ENCODE measurements around the gene BID.

The BID gene

DNA sequence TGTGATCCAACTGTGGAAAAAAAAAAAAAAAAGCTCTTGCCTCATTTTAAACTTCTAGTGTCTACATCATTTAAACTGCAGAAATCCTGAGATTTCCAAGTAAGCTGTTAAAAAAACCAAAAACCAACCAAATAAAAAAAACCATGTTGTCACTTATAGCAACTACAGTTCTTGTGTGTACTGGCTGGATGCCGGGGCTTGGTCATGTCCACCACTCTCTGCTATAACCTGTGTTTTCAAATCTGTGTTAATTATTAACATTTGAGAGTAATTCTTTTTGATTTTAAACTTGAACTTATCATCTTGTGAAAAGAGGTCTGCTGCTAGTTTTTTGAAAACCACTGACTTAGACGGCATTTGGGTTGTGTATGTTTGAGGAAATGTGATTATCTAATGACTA, 32.2 kb upstream of the BID start:
- H3K4me3 ChIP-seq (ENCODE audit: low read depth, low read length): no peak overlapping the region
- no peak for DNase-seq (ENCODE audit: low read depth, low spot score)
- TF ChIP-seq, protein P1, sequence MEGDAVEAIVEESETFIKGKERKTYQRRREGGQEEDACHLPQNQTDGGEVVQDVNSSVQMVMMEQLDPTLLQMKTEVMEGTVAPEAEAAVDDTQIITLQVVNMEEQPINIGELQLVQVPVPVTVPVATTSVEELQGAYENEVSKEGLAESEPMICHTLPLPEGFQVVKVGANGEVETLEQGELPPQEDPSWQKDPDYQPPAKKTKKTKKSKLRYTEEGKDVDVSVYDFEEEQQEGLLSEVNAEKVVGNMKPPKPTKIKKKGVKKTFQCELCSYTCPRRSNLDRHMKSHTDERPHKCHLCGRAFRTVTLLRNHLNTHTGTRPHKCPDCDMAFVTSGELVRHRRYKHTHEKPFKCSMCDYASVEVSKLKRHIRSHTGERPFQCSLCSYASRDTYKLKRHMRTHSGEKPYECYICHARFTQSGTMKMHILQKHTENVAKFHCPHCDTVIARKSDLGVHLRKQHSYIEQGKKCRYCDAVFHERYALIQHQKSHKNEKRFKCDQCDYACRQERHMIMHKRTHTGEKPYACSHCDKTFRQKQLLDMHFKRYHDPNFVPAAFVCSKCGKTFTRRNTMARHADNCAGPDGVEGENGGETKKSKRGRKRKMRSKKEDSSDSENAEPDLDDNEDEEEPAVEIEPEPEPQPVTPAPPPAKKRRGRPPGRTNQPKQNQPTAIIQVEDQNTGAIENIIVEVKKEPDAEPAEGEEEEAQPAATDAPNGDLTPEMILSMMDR (IDR thresholded peaks at IDR 0.05; ENCODE audit: low read depth, low read length): no peak
- in situ Hi-C loops (cut with HindIII; ENCODE audit: low sequenced_read_pairs): no loop called here

DNA sequence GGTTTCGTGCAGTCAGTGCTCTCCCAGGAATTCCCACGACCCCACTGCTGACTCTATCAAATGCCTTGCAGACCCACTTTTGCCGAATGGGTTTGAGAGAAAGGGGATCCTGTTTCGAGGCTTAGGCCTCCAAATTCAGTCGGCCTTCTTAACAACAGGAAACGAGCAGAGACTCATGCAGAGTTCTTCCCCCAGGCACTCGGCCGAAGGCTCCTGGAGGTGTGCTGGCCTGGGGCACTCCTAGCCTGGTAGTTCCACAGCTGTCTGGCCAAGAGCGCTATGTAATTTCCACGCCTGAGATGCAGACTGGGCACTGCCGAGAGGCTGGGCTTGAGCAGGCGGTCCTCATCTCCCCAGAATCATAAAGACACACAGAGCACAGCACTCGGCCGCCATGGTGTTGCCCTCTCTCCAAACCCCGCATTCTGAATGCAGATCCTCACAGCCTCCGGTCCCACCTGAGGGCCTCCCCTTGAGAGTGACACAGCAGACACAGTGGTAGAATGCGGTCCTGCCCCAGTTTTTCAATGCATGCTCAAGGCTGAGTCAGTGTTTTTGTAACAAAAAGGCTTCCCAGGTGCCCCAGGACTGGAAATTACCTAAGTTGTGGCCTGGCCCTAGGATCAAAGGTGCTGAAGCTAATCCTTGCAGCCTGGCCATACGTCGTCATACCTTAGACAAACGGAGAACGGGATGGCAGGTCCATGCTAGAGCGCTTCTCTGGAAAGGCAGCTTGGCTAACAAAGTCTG, 30.2 kb upstream of the BID start:
- DNase-seq (ENCODE audit: low read depth, low spot score): no peak
- H3K4me3 ChIP-seq (ENCODE audit: low read depth, low read length): no peak overlapping the region
- TF ChIP-seq, protein P1 (IDR thresholded peaks at IDR 0.05; ENCODE audit: low read depth, low read length): no peak
- in situ Hi-C loops (cut with HindIII; ENCODE audit: low sequenced_read_pairs): no loop called here

DNA sequence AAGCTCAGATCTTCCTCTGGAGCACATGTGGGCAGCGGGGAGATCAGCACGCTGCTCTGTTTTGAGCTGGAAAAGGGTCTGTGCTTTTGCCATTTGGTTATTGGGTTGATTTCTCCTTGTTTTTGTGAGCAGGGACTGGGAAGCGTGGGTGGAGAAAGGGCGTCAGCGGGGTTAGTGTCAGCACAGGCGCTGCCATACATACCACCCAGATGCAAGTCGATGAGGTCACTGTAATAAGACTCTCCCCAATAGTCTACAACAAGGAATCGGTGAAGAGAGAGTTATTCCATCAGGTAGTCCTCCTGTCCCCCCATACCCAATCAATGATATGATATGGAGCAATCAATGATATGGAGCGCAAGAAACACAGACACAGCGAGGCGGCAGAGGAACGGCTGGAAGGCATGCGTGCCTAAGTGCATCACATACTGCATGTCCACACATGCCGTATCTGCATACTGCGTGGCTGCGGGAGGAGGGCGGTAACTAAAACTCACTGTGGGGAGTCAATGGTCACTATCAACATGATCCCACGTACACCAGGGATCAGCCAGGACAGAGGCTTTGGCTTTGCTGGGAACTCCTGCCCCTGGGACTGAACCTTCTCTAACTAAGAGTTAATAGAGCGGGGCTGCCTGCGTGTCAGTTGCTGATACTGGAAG, 29.5 kb upstream of the BID start:
- DNase-seq (ENCODE audit: low read depth, low spot score): no peak
- in situ Hi-C loops (cut with HindIII; ENCODE audit: low sequenced_read_pairs): no loop called here
- no peak overlapping the region for H3K4me3 ChIP-seq (ENCODE audit: low read depth, low read length)
- TF ChIP-seq, protein P1 (IDR thresholded peaks at IDR 0.05; ENCODE audit: low read depth, low read length): no peak

DNA sequence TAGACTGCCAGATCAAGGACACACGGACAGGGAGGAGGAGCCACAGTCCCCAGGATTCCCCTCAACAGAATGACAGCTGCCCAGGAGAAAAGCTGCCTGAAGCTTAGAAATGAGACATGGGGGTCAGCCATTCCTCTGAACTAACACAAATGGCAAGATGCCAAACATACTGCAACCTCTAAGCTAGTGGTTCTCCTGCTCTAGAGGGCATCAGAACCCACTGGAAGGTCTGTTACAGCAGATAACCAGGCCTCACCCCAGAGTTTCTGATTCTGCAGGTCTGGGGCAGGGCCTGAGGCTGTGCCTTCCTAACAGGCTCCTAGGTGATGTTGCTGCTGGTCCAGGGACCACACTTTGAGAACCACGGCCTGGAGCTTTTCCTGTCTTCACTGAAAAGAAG, 28.6 kb upstream of the BID start:
- H3K4me3 ChIP-seq (ENCODE audit: low read depth, low read length): no peak overlapping the region
- TF ChIP-seq, protein P1 (IDR thresholded peaks at IDR 0.05; ENCODE audit: low read depth, low read length): no peak
- in situ Hi-C loops (cut with HindIII; ENCODE audit: low sequenced_read_pairs): no loop called here
- DNase-seq (ENCODE audit: low read depth, low spot score): no peak

DNA sequence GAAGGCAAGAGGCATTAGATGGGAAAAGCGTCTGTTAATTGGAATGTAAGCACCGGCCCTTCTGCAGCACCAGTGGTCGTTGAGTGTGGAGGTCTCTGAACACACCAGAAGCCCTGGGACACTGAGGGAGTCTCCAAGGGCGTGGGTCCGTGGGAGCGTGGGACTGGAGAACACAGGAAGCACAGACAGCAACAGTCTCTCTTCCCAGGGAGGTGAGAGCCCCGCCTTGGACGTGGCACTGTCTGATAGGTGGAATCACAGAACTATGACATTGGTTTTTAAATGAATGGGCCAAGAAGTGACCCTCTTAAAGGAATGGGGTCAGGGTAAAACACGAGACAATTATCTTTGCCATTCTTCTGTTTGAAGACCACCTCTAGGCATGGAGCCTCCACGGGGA, 28.1 kb upstream of the BID start:
- in situ Hi-C loops (cut with HindIII; ENCODE audit: low sequenced_read_pairs): no loop called here
- no peak overlapping the region for H3K4me3 ChIP-seq (ENCODE audit: low read depth, low read length)
- DNase-seq (ENCODE audit: low read depth, low spot score): no peak
- TF ChIP-seq, protein P1 (IDR thresholded peaks at IDR 0.05; ENCODE audit: low read depth, low read length): no peak

DNA sequence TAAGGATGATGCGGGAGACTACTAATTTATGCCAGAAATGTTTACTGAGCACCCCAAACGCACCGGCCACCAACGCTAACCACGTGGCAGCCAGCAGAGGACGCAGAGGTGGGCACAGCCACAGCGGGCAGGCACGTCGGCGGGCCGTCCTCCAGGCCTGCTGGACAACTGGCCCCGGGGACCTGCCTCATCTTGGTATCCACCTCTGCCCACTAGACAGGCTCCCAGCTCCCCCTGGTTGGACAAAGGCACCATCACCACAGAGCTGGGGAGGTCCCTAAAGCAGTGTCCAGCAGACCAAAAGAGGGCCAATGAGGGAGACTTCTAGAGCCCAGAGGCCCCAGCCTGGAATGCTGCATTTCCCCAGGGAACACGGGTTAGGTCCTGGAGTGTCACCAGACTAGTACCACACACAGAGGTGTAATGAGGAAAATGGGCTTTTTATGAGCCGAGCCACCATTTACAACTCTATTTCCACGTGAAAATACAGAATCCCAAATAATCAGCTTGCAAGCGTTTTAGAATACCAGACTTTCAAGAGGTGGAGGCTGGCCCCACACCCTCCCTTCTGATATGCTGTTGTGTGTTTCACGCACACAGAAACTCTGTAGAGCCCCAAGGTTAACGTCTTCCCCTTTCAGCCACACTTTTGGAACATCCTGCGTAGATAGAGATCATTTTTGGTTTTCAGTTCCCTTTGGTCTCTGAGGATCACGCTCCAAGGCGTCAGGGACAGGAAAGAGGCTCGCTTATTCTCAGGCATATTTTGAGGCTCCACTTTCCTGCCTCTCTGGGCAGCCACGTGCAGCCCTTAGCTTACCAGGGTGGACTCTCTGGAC, 23.7 kb upstream of the BID start:
- H3K4me3 ChIP-seq (ENCODE audit: low read depth, low read length): no peak overlapping the region
- TF ChIP-seq, protein P1 (IDR thresholded peaks at IDR 0.05; ENCODE audit: low read depth, low read length): no peak
- in situ Hi-C loops (cut with HindIII; ENCODE audit: low sequenced_read_pairs): no loop called here
- DNase-seq (ENCODE audit: low read depth, low spot score): no peak
